NCI-H69 (cell line): Measurements from ENCODE around the gene CDH9.
A peak's percentile ranks its signal among the peaks of the same experiment; 100 is the strongest.
"Not testable (repeated sequence)": the region's sequence is repeated elsewhere in the genome, so short reads cannot be mapped to it uniquely, and the experiment has no call there.

Experiments used
- DNase-seq: peaks from one replicate; lab custom pipeline; 2025; lab: John Stamatoyannopoulos, UW

The CDH9 gene

GRCh38 chr5:26955161-26955560 is 83.2 kb downstream of the CDH9 start:
- no peak for DNase-seq

- no peak for DNase-seq
Observed at GRCh38 chr5:26948921-26949320, 89.5 kb downstream of the CDH9 start.

GRCh38 chr5:26945901-26946300 is 92.5 kb downstream of the CDH9 start:
- DNase-seq: no peak

GRCh38 chr5:26942481-26942880 is 95.9 kb downstream of the CDH9 start:
- no peak for DNase-seq

- DNase-seq: peak; percentile 94
Observed at GRCh38 chr5:26940994-26941393, 97.4 kb downstream of the CDH9 start.

GRCh38 chr5:26932238-26932637 is 106.1 kb downstream of the CDH9 start:
- no peak for DNase-seq

GRCh38 chr5:26921439-26921838 is 116.9 kb downstream of the CDH9 start:
- no peak for DNase-seq

GRCh38 chr5:26903469-26903868 is 134.9 kb downstream of the CDH9 start:
- no peak for DNase-seq

- DNase-seq: no peak
Observed at GRCh38 chr5:26894719-26895263, 143.6 kb downstream of the CDH9 start.

- no peak for DNase-seq
Observed at GRCh38 chr5:26893078-26893477, 145.3 kb downstream of the CDH9 start.

GRCh38 chr5:26889815-26890214 is 148.6 kb downstream of the CDH9 start:
- peak; percentile 80 for DNase-seq

GRCh38 chr5:26884481-26884880 is 153.9 kb downstream of the CDH9 start:
- no peak for DNase-seq

- no peak for DNase-seq
Observed at GRCh38 chr5:26883375-26883774, 155.0 kb downstream of the CDH9 start.

GRCh38 chr5:26881901-26882300 is 156.5 kb downstream of the CDH9 start:
- no peak for DNase-seq

GRCh38 chr5:26877154-26877553 is 161.2 kb downstream of the CDH9 start:
- DNase-seq: no peak

- DNase-seq: no peak
Observed at GRCh38 chr5:26872337-26872736, 166.0 kb downstream of the CDH9 start.

GRCh38 chr5:26869781-26870180 is 168.6 kb downstream of the CDH9 start:
- no peak for DNase-seq

- DNase-seq: peak; percentile 56
Observed at GRCh38 chr5:26868504-26868903, 169.9 kb downstream of the CDH9 start.

- no peak for DNase-seq
Observed at GRCh38 chr5:26864061-26864460, 174.3 kb downstream of the CDH9 start.

GRCh38 chr5:26856238-26856637 is 182.1 kb downstream of the CDH9 start:
- DNase-seq: no peak

GRCh38 chr5:26852450-26852849 is 185.9 kb downstream of the CDH9 start:
- not testable (repeated sequence) for DNase-seq

- DNase-seq: peak; percentile 71
Observed at GRCh38 chr5:26847041-26847736, 191.2 kb downstream of the CDH9 start.

- peak; percentile 88 for DNase-seq
Observed at GRCh38 chr5:26843677-26844076, 194.7 kb downstream of the CDH9 start.

- DNase-seq: peak; percentile 39
Observed at GRCh38 chr5:26833596-26833995, 204.8 kb downstream of the CDH9 start.
